Activated naive CD4-positive, alpha-beta T cell treated with anti-CD3 and anti-CD28 coated beads, Interleukin-2, amount 10 ng/mL, durations not matched to agents 7 days and 5 days (primary cell): Measurements from ENCODE around the gene FAHD1.
"Not testable (repeated sequence)": the region's sequence is repeated elsewhere in the genome, so short reads cannot be mapped to it uniquely, and the experiment has no call there.

ENCODE experiments used
- CTCF ChIA-PET: fragments of 350-600 bp; sonication (Branson Sonifier 250); formaldehyde crosslinking; loops from one replicate; lab custom pipeline; 2021; ENCODE audit warnings: antibody characterized with exemption; lab: Charles Lee
- DNase-seq: peaks from one replicate; pipeline ENCODE4 v3.0.0-alpha.2; 2020
- H3K27ac Mint-ChIP-seq: one replicate; pipeline ENCODE4 v1.8.0; 2021; ENCODE audit warnings: mild to moderate bottlenecking, moderate library complexity, mixed read lengths
- H3K27me3 Mint-ChIP-seq: one replicate; pipeline ENCODE4 v1.8.0; 2021; ENCODE audit warnings: mild to moderate bottlenecking, mixed read lengths
- H3K36me3 Mint-ChIP-seq: one replicate; pipeline ENCODE4 v1.8.0; 2021; ENCODE audit warnings: mixed read lengths
- H3K4me1 Mint-ChIP-seq: one replicate; pipeline ENCODE4 v1.8.0; 2021; ENCODE audit warnings: mixed read lengths
- H3K4me3 Mint-ChIP-seq: one replicate; pipeline ENCODE4 v1.8.0; 2021; ENCODE audit warnings: mild to moderate bottlenecking, moderate library complexity, mixed read lengths
- H3K9me3 Mint-ChIP-seq: one replicate; pipeline ENCODE4 v1.8.0; 2021; ENCODE audit warnings: mixed read lengths

The FAHD1 gene

GRCh38 chr16:1861730-1862129 is 34.7 kb downstream of the FAHD1 start:
- no peak overlapping the region for H3K27ac Mint-ChIP-seq
- H3K36me3 Mint-ChIP-seq: no peaks in the 10 kb centered on the region
- no peak overlapping the region for H3K4me3 Mint-ChIP-seq
- H3K4me1 Mint-ChIP-seq: peaks cover 3% of the 10 kb centered on the region
- H3K9me3 Mint-ChIP-seq: no peaks in the 10 kb centered on the region
- DNase-seq: no peak
- H3K27me3 Mint-ChIP-seq: peaks cover 50% of the 10 kb centered on the region
- CTCF ChIA-PET: interaction anchor here (1.7 kb wide), 1 partner anchor 67 kb away, joined by 8 read pairs; no protein-coding TSS in a partner anchor

GRCh38 chr16:1862394-1862793 is 35.4 kb downstream of the FAHD1 start:
- no peaks in the 10 kb centered on the region for H3K4me1 Mint-ChIP-seq
- H3K27me3 Mint-ChIP-seq: peaks cover 47% of the 10 kb centered on the region
- no peak overlapping the region for H3K4me3 Mint-ChIP-seq
- DNase-seq: no peak
- H3K27ac Mint-ChIP-seq: no peak overlapping the region
- H3K36me3 Mint-ChIP-seq: no peaks in the 10 kb centered on the region
- H3K9me3 Mint-ChIP-seq: no peaks in the 10 kb centered on the region
- CTCF ChIA-PET: interaction anchor here (1.2 to 1.7 kb wide), 2 partner anchors 67 to 68 kb away, joined by 3 to 8 read pairs; no protein-coding TSS in a partner anchor

GRCh38 chr16:1863681-1864460 is 36.9 kb downstream of the FAHD1 start:
- H3K4me1 Mint-ChIP-seq: no peaks in the 10 kb centered on the region
- no peaks in the 10 kb centered on the region for H3K36me3 Mint-ChIP-seq
- no peak overlapping the region for H3K4me3 Mint-ChIP-seq
- H3K27ac Mint-ChIP-seq: no peak overlapping the region
- peaks cover 38% of the 10 kb centered on the region for H3K27me3 Mint-ChIP-seq
- H3K9me3 Mint-ChIP-seq: no peaks in the 10 kb centered on the region
- DNase-seq: no peak
- CTCF ChIA-PET: interaction anchor here (0.5 to 1.7 kb wide), 5 partner anchors 12 to 67 kb away, joined by 3 to 8 read pairs (median 3); no protein-coding TSS in a partner anchor

DNA sequence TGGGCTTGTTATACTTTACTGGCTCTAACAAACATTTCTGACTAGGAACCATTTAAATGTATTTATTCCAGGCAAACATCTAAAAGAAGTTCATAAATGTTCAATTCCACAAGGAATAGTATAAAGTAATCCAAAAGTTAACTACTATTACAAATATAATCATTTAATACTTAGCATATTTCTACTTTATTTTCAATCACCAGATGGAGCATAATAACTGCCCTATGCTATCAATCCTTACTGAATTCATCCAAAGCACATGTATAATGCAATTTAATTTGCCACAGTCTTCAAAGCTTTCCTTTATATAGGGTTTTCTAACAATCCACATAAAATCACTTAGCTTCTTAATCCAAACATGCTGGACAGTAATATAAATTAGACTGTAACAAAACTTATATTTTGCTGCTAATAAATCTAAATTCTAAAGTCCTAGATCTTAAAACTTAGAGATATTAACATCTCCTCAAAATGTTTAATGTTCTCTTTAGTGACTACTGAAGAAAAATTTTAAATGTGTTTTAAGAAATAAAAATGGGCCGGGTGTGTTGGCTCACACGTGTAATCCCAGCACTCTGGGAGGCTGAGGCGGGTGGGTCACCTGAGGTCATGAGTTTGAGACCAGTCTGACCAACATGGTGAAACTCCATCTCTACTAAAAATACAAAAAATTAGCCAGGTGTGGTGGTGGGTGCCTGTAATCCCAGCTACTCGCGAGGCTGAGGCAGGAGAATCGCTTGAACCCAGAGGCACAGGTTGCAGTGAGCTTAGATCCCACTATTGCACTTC is 39.1 kb downstream of the FAHD1 start:
- H3K27ac Mint-ChIP-seq: no peak overlapping the region
- peaks cover 28% of the 10 kb centered on the region for H3K27me3 Mint-ChIP-seq
- no peak for DNase-seq
- H3K9me3 Mint-ChIP-seq: no peaks in the 10 kb centered on the region
- H3K4me3 Mint-ChIP-seq: no peak overlapping the region
- CTCF ChIA-PET: interaction anchor here (0.7 to 1.3 kb wide), 3 partner anchors 13 to 63 kb away, joined by 3 read pairs; no protein-coding TSS in a partner anchor
- H3K4me1 Mint-ChIP-seq: no peaks in the 10 kb centered on the region
- no peaks in the 10 kb centered on the region for H3K36me3 Mint-ChIP-seq

DNA sequence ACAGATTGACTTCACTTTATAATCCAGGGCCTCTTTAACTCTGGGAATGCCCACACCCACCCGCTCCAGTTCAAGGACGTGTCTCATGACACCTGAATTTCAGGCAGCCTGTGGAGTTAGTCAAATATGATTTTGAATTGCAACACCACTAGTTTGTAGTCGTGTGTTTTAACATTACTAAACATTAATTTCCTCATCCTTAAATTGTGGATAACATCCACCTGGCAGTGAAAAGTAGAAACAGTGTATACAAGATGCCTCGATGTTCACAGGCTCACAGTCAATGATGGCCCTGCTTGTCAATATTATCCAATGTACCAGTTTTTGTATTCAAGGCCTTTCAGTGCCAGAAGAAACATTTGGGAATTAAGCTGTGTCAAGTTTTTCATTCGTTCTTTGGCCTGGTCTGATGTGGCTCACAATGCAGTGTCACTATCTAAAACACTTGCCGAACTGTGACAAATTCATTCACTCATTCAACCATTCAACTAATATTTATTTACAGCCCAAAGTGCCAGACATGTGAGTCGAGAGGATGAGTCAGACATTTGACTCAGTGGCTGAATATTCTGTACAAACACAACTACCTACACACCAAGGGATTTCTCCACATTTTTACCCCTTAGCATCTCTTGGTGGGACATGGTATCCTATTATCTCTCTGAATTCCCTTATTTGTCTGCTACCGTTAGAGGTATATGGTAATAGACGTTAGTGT is 43.5 kb downstream of the FAHD1 start:
- CTCF ChIA-PET: no interaction called here
- no peak for DNase-seq
- H3K36me3 Mint-ChIP-seq: peaks cover 1% of the 10 kb centered on the region
- H3K27me3 Mint-ChIP-seq: peaks cover 30% of the 10 kb centered on the region
- no peak overlapping the region for H3K4me3 Mint-ChIP-seq
- H3K9me3 Mint-ChIP-seq: peaks cover 2% of the 10 kb centered on the region
- peaks cover 3% of the 10 kb centered on the region for H3K4me1 Mint-ChIP-seq
- no peak overlapping the region for H3K27ac Mint-ChIP-seq

DNA sequence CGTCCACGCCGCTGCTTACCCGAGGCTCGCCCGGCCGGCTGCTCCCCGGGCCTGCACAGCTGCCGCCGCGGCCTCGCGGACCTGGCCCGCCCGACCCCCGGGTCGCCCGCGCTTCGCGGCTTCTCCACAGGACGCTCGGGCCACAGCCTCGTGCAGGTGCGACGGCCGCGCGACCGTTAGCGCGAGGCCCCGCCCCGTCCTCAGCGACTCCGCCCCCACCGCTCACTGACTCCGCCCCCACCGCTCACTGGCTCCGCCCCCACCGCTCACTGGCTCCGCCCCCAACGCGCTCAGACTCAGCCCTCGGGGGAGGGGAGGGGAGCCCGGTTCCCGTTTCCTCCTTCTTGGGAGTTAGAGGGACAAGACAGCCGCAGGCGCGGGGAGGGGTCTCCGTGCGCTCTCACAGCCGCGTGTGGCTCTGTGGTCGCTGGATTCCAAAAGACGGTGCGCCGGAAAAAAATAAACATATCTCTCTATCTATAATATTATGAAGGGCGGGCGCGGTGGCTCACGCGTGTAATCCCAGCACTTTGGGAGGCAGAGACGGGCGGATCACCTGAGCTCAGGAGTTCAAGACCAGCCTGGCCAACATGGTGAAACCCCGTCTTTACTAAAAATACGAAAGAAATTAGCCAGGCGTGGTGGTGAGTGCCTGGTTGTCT is 45.1 kb downstream of the FAHD1 start, which contains the start of gene MEIOB:
TSS of gene MEIOB (minus strand) at position 191 of the 662 bp plus-strand sequence. CDS start 3,989 bp downstream, outside the sequence.
- Mint-ChIP-seq H3K36me3 (peaks cover 1% of the 10 kb centered on the region), H3K27me3 (peaks cover 28% of the 10 kb centered on the region), H3K4me1 (peaks cover 3% of the 10 kb centered on the region), H3K9me3 (peaks cover 2% of the 10 kb centered on the region), H3K27ac (no peak within 1 kb of the TSS), H3K4me3 (peak within 1 kb of the TSS; percentile 52)
- CTCF ChIA-PET: no interaction called here
- peak; percentile 50 for DNase-seq

DNA sequence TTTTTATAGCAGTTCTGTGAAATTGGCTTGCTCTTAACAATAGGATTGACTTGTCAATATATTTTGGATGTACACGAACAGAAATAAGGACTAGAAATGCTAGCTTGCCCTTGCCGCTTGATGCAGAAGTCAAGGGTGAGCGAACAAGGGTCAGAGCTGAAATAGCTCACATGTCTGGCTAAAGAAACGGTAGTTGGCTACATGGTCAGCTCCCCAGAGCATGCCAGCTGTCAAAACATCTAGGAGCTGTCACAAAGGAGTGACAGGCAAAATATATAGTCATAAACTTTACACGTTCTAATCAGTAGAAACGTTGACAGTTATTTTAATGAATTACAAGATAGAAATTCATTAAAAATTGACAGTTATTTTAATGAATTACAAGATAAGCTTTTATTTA is 47.8 kb downstream of the FAHD1 start:
- H3K4me3 Mint-ChIP-seq: no peak overlapping the region
- H3K4me1 Mint-ChIP-seq: peaks cover 3% of the 10 kb centered on the region

DNA sequence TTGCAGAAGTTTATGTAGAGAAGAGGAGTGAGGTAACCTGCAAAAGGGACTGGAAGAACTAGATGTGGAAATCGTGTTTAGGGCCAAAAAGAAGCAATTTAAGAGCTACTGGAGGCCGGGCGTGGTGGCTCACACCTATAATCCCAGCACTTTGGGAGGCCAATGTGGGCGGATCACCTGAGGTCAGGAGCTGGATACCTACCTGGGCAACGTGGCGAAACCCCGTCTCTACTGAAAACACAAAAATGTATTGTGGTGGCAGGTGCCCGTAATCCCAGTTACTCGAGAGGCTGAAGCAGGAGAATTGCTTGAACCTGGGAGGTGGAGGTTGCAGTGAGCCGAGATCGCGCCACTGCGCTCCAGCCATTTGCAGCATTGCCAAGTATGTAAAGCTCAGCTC is 49.1 kb downstream of the FAHD1 start:
- not testable (repeated sequence) for H3K9me3 Mint-ChIP-seq, H3K4me1 Mint-ChIP-seq, H3K27ac Mint-ChIP-seq, DNase-seq, H3K36me3 Mint-ChIP-seq, H3K4me3 Mint-ChIP-seq
- peaks cover 46% of the 10 kb centered on the region for H3K27me3 Mint-ChIP-seq
- CTCF ChIA-PET: interaction anchor here (0.9 to 1.0 kb wide), 2 partner anchors 12 to 53 kb away, joined by 3 read pairs; no protein-coding TSS in a partner anchor

More for the DNA sequence above, 47.8 kb downstream of the FAHD1 start:
- CTCF ChIA-PET: no interaction called here
- peaks cover 2% of the 10 kb centered on the region for H3K9me3 Mint-ChIP-seq
- peaks cover 41% of the 10 kb centered on the region for H3K27me3 Mint-ChIP-seq
- H3K36me3 Mint-ChIP-seq: peaks cover 1% of the 10 kb centered on the region
- no peak overlapping the region for H3K27ac Mint-ChIP-seq
- DNase-seq: no peak

- CTCF ChIA-PET: interaction anchor here (0.9 to 1.0 kb wide), 2 partner anchors 12 to 53 kb away, joined by 3 read pairs; no protein-coding TSS in a partner anchor
- H3K4me1 Mint-ChIP-seq: peaks cover 3% of the 10 kb centered on the region
- DNase-seq: no peak
- peaks cover 1% of the 10 kb centered on the region for H3K36me3 Mint-ChIP-seq
- peaks cover 46% of the 10 kb centered on the region for H3K27me3 Mint-ChIP-seq
- no peak overlapping the region for H3K27ac Mint-ChIP-seq
- no peak overlapping the region for H3K4me3 Mint-ChIP-seq
- peaks cover 2% of the 10 kb centered on the region for H3K9me3 Mint-ChIP-seq
These were observed 49.5 kb downstream of the FAHD1 start for GRCh38 chr16:1876468-1876867.

DNA sequence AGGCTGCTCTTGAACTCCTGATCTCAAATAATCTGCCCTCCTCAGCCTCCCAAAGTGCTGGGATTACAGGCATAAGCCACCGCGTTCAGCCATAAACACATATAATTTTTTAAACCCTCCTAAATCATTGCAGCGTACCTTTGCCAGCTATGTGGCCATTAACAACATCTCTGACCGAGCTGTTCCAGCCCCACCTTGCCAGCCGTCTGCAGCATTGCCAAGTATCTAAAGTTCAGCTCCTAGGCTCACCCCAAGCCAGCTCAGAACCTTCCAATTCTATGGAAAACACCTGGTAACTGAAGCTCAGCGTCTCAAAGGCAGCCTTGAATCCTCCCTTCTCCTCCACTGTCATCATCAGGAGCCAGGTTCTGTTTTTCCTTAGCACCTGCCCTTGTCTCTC is 50.1 kb downstream of the FAHD1 start:
- DNase-seq: no peak
- CTCF ChIA-PET: interaction anchor here (1.2 kb wide), 1 partner anchor 13 kb away, joined by 3 read pairs; no protein-coding TSS in a partner anchor
- H3K27ac Mint-ChIP-seq: no peak overlapping the region
- no peak overlapping the region for H3K4me3 Mint-ChIP-seq
- H3K4me1 Mint-ChIP-seq: peaks cover 3% of the 10 kb centered on the region
- H3K9me3 Mint-ChIP-seq: peaks cover 2% of the 10 kb centered on the region
- peaks cover 1% of the 10 kb centered on the region for H3K36me3 Mint-ChIP-seq
- H3K27me3 Mint-ChIP-seq: peaks cover 44% of the 10 kb centered on the region

- no peak for DNase-seq
- Mint-ChIP-seq H3K4me1 (no peaks in the 10 kb centered on the region), H3K27me3 (peaks cover 37% of the 10 kb centered on the region), H3K27ac (no peak overlapping the region), H3K9me3 (no peaks in the 10 kb centered on the region), H3K36me3 (no peaks in the 10 kb centered on the region), H3K4me3 (no peak overlapping the region)
- CTCF ChIA-PET: interaction anchor here (1.2 kb wide), 1 partner anchor 13 kb away, joined by 3 read pairs; no protein-coding TSS in a partner anchor
These were observed 50.8 kb downstream of the FAHD1 start for GRCh38 chr16:1877804-1878203.

DNA sequence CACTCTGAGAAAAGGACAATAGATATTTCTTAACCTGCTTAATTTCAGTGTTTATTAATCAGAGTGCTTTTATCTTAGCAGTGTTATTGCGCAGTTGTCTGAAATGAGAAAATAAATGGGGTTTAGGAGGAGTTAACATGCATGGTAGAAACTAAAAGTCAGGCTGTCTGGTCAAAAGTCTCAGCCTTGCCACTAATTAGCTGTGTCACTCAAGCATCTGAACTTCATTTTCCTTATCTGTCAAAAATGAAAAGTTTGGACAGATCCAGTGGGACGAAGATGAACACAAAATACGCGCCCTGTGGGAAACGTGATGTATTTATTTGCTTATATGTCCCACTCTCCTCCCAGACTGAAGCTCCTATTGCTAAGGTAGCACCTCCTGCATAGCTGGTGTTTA is 51.2 kb downstream of the FAHD1 start:
- peaks cover 32% of the 10 kb centered on the region for H3K27me3 Mint-ChIP-seq
- no peaks in the 10 kb centered on the region for H3K9me3 Mint-ChIP-seq
- no peak overlapping the region for H3K27ac Mint-ChIP-seq
- CTCF ChIA-PET: interaction anchor here (1.2 kb wide), 1 partner anchor 14 kb away, joined by 3 read pairs; no protein-coding TSS in a partner anchor
- no peak for DNase-seq
- H3K4me1 Mint-ChIP-seq: no peaks in the 10 kb centered on the region
- H3K36me3 Mint-ChIP-seq: no peaks in the 10 kb centered on the region
- no peak overlapping the region for H3K4me3 Mint-ChIP-seq
